Mesenchymal stem cell (in vitro differentiated cells and primary cell): ENCODE measurements around the gene HOXD4.

Experiments used
- DNase-seq: peaks from one replicate; pipeline ENCODE4 v3.0.0-alpha.2; 2013
- H2AFZ ChIP-seq: one replicate; pipeline ENCODE4 v1.6.1; 2013; ENCODE audit warnings: low read depth, mild to moderate bottlenecking, control low read depth, inconsistent platforms, low read length, moderate library complexity
- H2AK5ac ChIP-seq: 2 replicates; pipeline ENCODE4 v1.6.1; 2013; ENCODE audit warnings: low read length, moderate library complexity, mild to moderate bottlenecking, inconsistent platforms; ENCODE audit not compliant: severe bottlenecking
- H2BK120ac ChIP-seq: one replicate; pipeline ENCODE4 v1.6.1; 2013; ENCODE audit warnings: low read depth, mild to moderate bottlenecking, inconsistent platforms, low read length, moderate library complexity
- H2BK12ac ChIP-seq, 2 experiments: one replicate each; pipeline ENCODE4 v1.6.1; 2013; ENCODE audit warnings: inconsistent platforms in 2 of 2, low read length in 2 of 2, mild to moderate bottlenecking in 2 of 2, moderate library complexity in 2 of 2, control low read depth in 1 of 2
- H2BK15ac ChIP-seq: one replicate; pipeline ENCODE4 v1.6.1; 2013; ENCODE audit warnings: mild to moderate bottlenecking, low read depth, inconsistent platforms; ENCODE audit not compliant: poor library complexity, severe bottlenecking
- H2BK5ac ChIP-seq: 2 replicates; pipeline ENCODE4 v1.6.1; 2013; ENCODE audit warnings: low read depth, mild to moderate bottlenecking, low read length, control low read depth, inconsistent platforms; ENCODE audit not compliant: poor library complexity, severe bottlenecking
- H3K14ac ChIP-seq, 2 experiments: one replicate each; pipeline ENCODE4 v1.6.1; 2013; ENCODE audit warnings: inconsistent platforms in 2 of 2, low read length in 2 of 2, control low read depth in 1 of 2, mild to moderate bottlenecking in 1 of 2, moderate library complexity in 1 of 2
- H3K18ac ChIP-seq, 2 experiments: one replicate each; pipeline ENCODE4 v1.6.1; 2013; ENCODE audit warnings: inconsistent platforms in 2 of 2, low read length in 2 of 2, control low read depth in 1 of 2, low read depth in 1 of 2, mild to moderate bottlenecking in 1 of 2
- H3K23ac ChIP-seq, 2 experiments: one replicate each; pipeline ENCODE4 v1.6.1; 2013; ENCODE audit warnings: inconsistent platforms in 2 of 2, low read length in 2 of 2, mild to moderate bottlenecking in 2 of 2, moderate library complexity in 2 of 2, control low read depth in 1 of 2
- H3K27ac ChIP-seq: 2 replicates; pipeline ENCODE4 v1.5.1; 2013; ENCODE audit warnings: mild to moderate bottlenecking, moderate library complexity, low read length, control low read depth, inconsistent platforms; ENCODE audit not compliant: poor library complexity, severe bottlenecking
- H3K27me3 ChIP-seq, 2 experiments: 2 replicates each; pipeline versions ENCODE4 v1.6.1 to v1.7.0; 2013; ENCODE audit warnings: low read length in 2 of 2, mild to moderate bottlenecking in 2 of 2, moderate library complexity in 2 of 2, control low read depth in 1 of 2, inconsistent platforms in 1 of 2; ENCODE audit not compliant: control insufficient read depth in 1 of 2, insufficient read depth in 1 of 2
- H3K36me3 ChIP-seq, 2 experiments: 2 replicates each; pipeline versions ENCODE4 v1.6.1 to v1.7.0; 2013; ENCODE audit warnings: low read length in 2 of 2, control low read depth in 1 of 2, inconsistent platforms in 1 of 2, low read depth in 1 of 2, mild to moderate bottlenecking in 1 of 2; ENCODE audit not compliant: insufficient read depth in 2 of 2, control insufficient read depth in 1 of 2
- H3K4ac ChIP-seq, 2 experiments: one replicate each; pipeline ENCODE4 v1.6.1; 2013; ENCODE audit warnings: inconsistent platforms in 2 of 2, low read length in 2 of 2, mild to moderate bottlenecking in 2 of 2, moderate library complexity in 2 of 2, control low read depth in 1 of 2, low read depth in 1 of 2
- H3K4me1 ChIP-seq: 2 replicates; pipeline ENCODE4 v1.6.1; 2013; ENCODE audit warnings: low read depth, low read length, control low read depth; ENCODE audit not compliant: control insufficient read depth, insufficient read depth
- H3K4me2 ChIP-seq: 2 replicates; pipeline ENCODE4 v1.6.1; 2013; ENCODE audit warnings: low read length, mild to moderate bottlenecking, inconsistent platforms; ENCODE audit not compliant: poor library complexity, severe bottlenecking
- H3K4me3 ChIP-seq, 2 experiments: 2 replicates each; pipeline versions ENCODE4 v1.5.1 to v1.7.0; 2013; ENCODE audit warnings: low read length in 2 of 2, mild to moderate bottlenecking in 2 of 2, control low read depth in 1 of 2, low read depth in 1 of 2; ENCODE audit not compliant: insufficient read depth in 1 of 2
- H3K79me1 ChIP-seq: replicated peaks from 2 replicates; pipeline ENCODE4 v1.6.1; 2013; ENCODE audit warnings: mild to moderate bottlenecking, control low read depth, low read length, inconsistent platforms; ENCODE audit not compliant: poor library complexity, severe bottlenecking
- H3K9ac ChIP-seq: 2 replicates; pipeline ENCODE4 v1.7.0; 2013; ENCODE audit warnings: mild to moderate bottlenecking, low read length, moderate library complexity
- H3K9me3 ChIP-seq: 2 replicates; pipeline ENCODE4 v1.7.0; 2013; ENCODE audit warnings: mild to moderate bottlenecking, low read length; ENCODE audit not compliant: control insufficient read depth
- H4K8ac ChIP-seq: one replicate; pipeline ENCODE4 v1.6.1; 2013; ENCODE audit warnings: inconsistent platforms, mild to moderate bottlenecking, low read length, moderate library complexity
- H4K91ac ChIP-seq: one replicate; pipeline ENCODE4 v1.6.1; 2013; ENCODE audit warnings: mild to moderate bottlenecking, low read length, inconsistent platforms
- WGBS: methylation state at CpG from one replicate; pipeline ENCODE4 v1.1.7; 2013; ENCODE audit warnings: mixed read lengths; 5-methylcytosine and 5-hydroxymethylcytosine counted together

The HOXD4 gene

DNA sequence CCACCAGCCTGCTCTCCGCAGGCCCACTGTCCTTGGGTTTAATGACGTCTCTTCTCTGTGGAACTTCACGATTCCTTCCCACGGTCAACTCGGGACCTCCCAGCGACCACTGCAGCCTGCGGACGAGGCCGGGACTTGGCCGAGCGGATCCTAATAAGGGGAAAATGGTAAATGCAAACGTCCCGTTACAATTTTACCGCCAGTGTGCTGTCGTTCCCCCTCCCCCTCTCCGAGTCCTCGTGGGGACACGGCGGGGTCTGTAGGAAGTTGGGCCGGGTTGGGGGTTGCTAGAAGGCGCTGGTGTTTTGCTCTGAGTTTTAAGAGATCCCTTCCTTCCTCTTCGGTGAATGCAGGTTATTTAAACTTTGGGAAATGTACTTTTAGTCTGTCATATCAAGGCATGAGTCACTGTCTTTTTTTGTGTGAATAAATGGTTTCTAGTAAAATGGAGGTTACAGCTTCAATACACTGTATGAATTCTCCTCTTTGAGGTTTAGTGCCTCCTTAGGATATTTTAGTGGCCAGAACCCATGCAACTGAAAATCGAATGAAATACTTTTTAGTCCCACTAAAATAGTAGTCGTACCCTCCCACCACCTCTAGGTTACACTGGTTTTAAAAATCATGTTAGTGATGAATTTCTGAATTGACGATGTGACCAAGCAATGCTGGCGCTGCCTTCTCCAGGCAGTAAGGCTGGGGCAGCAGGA is 42.0 kb upstream of the HOXD4 start:
- DNase-seq, result no peak
- Histone ChIP-seq H3K27me3 (peaks cover 90 to 93% of the 10 kb centered on the region in 2 experiments), H3K4me3 (peak overlapping the region in 1 of 2 experiments; percentile 32), H3K4me1 (peaks cover 23% of the 10 kb centered on the region), H3K27ac (no peak overlapping the region), H3K79me1 (no peaks in the 10 kb centered on the region), H3K4me2 (no peak overlapping the region), H3K18ac (no peak overlapping the region), H2BK12ac (no peak overlapping the region), H3K9ac (no peak overlapping the region), H2BK5ac (no peak overlapping the region), H3K14ac (no peak overlapping the region), H2BK15ac (no peak overlapping the region), H3K9me3 (no peaks in the 10 kb centered on the region), H2AK5ac (no peak overlapping the region), H3K36me3 (no peaks in the 10 kb centered on the region), H2BK120ac (no peak overlapping the region), H4K8ac (no peak overlapping the region), H2AFZ (no peak overlapping the region), H3K23ac (no peak overlapping the region), H3K4ac (no peak overlapping the region), H4K91ac (no peak overlapping the region)
- 10% methylated on average over 24 of the region's 26 CpGs for WGBS

DNA sequence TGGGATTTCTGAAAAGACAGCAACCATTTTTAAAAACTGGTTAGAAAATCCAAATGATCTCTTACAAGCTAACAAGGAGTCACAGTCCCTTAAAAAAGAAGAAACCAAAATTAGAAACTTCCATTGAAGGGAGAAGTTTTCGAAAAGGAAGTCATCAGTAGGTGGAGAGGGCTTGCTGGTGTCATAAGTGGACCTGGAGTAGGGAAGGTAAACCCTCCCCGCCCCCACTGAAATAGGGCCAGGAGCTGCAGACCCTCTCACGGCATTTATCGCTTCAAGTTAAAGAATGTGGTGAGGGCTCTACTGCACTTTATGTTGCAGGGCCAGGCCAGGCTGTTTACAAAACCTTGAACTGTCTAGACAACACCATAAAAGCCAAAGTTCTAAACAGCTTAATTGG is 41.4 kb upstream of the HOXD4 start:
- Histone ChIP-seq H3K4me2 (no peak overlapping the region), H3K4me1 (peaks cover 17% of the 10 kb centered on the region), H3K23ac (no peak overlapping the region), H4K8ac (no peak overlapping the region), H2AK5ac (no peak overlapping the region), H3K14ac (no peak overlapping the region), H2BK12ac (no peak overlapping the region), H3K9me3 (no peaks in the 10 kb centered on the region), H3K4ac (no peak overlapping the region), H3K9ac (no peak overlapping the region), H4K91ac (no peak overlapping the region), H2AFZ (no peak overlapping the region), H3K36me3 (no peaks in the 10 kb centered on the region), H3K27me3 (peaks cover 90 to 93% of the 10 kb centered on the region in 2 experiments), H3K4me3 (no peak overlapping the region), H2BK120ac (no peak overlapping the region), H2BK5ac (no peak overlapping the region), H2BK15ac (no peak overlapping the region), H3K18ac (no peak overlapping the region), H3K27ac (no peak overlapping the region), H3K79me1 (no peaks in the 10 kb centered on the region)
- 63% methylated on average over 1 of the region's 4 CpGs for WGBS
- DNase-seq, result no peak

DNA sequence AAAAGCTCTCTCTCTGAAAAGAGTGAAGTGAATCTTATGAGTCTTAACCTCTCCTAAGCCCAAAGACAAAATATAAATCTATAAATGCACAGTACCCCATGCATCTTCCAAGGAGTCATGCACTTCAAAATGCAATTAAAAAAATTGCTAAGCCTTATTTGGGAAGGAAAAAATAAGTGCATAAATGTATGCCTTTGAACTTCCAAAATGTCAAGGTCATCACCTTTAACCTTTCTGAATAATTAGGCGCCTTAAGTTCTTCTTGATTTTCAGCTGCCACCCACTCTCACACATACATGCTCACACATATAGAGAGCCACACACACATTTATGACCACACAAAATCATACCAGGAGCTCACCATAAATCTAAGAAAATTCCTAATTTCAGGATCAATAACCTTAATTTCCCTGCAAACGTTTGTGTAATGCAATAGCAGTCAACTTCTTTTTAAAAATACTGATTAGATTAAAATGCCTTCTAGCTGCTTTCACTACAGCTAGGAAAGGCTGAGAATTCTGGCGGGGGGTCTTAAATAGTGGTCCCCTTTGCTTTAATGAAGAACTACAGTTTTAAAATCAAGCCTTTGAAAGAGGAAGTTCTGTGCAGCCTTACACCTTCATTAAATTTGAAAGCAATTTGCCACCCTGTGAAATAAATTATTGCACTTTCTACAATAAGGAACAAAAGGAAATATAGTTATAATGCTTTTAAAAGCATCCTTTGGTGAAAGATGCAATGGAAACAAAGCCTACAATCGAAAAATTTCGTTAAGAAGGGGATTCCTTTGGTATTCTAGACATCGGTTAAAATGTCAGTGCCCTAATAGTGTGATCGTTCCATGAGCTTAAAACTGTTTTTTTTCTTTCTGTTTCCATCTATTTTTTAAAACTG is 40.7 kb upstream of the HOXD4 start:
- Histone ChIP-seq H2AK5ac (no peak overlapping the region), H2BK15ac (no peak overlapping the region), H3K36me3 (no peaks in the 10 kb centered on the region), H3K4me3 (peak overlapping the region in 1 of 2 experiments; percentile 13), H3K27me3 (peaks cover 90 to 92% of the 10 kb centered on the region in 2 experiments), H2BK120ac (no peak overlapping the region), H3K79me1 (no peaks in the 10 kb centered on the region), H4K8ac (no peak overlapping the region), H3K4me1 (peaks cover 16% of the 10 kb centered on the region), H3K4ac (no peak overlapping the region), H3K18ac (no peak overlapping the region), H3K4me2 (peak overlapping the region; percentile 33), H4K91ac (no peak overlapping the region), H2AFZ (no peak overlapping the region), H3K23ac (no peak overlapping the region), H2BK12ac (no peak overlapping the region), H3K9me3 (no peaks in the 10 kb centered on the region), H3K9ac (no peak overlapping the region), H3K14ac (no peak overlapping the region), H2BK5ac (no peak overlapping the region), H3K27ac (no peak overlapping the region)
- no peak for DNase-seq
- WGBS, result 51% methylated on average over 5 of the region's 7 CpGs

DNA sequence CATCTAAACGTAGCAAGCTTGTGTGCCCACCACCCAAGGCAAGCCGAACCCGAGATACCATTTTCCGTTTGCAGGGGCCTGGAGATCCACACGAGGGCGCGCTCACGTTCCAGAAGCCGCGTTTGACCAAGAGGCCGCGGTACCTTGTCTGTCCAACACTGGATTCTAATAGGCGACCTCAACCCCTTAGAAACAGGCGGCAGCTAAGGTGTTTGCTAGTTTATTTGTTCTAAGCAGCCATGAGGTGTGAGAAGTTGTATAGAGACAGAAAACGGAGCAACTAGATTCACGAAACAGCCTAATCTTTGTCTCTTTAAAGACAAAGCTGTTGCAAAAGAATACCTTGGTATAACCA is 40.1 kb upstream of the HOXD4 start:
- under 1% methylated on average over 16 of the region's 16 CpGs for WGBS
- no peak overlapping the region for H4K8ac ChIP-seq

More for the DNA sequence above, 40.1 kb upstream of the HOXD4 start:
- H3K36me3 ChIP-seq, result no peaks in the 10 kb centered on the region
- H4K91ac ChIP-seq, result no peak overlapping the region
- peaks cover 90 to 92% of the 10 kb centered on the region in 2 experiments for H3K27me3 ChIP-seq
- H2BK5ac ChIP-seq, result no peak overlapping the region
- H3K27ac ChIP-seq, result no peak overlapping the region
- H3K4me3 ChIP-seq, result peak overlapping the region in 1 of 2 experiments; percentile 13
- H2AK5ac ChIP-seq, result no peak overlapping the region
- no peak overlapping the region for H3K18ac ChIP-seq
- no peak overlapping the region for H2AFZ ChIP-seq
- no peak overlapping the region for H3K14ac ChIP-seq
- H2BK12ac ChIP-seq, result no peak overlapping the region
- H3K4me1 ChIP-seq, result peaks cover 21% of the 10 kb centered on the region
- DNase-seq, result no peak
- no peak overlapping the region for H3K4ac ChIP-seq
- no peak overlapping the region for H2BK120ac ChIP-seq
- H3K9ac ChIP-seq, result no peak overlapping the region
- no peaks in the 10 kb centered on the region for H3K79me1 ChIP-seq
- H2BK15ac ChIP-seq, result no peak overlapping the region
- peak overlapping the region; percentile 33 for H3K4me2 ChIP-seq
- H3K9me3 ChIP-seq, result no peaks in the 10 kb centered on the region
- no peak overlapping the region for H3K23ac ChIP-seq
